Measurements from ENCODE around the gene GGCX. TPM values are rescaled to one million over a fixed set of nuclear protein-coding genes. Genes with fewer than 3 reads are reported as not detected.

GGCX gene
- total and polyA plus RNA-seq, 9 of the 15 experiments (the other 6 are each of a cell fraction or from before 2014, with no cell fraction given): 14.4 to 47.1 (median 28.1) TPM

DNA sequence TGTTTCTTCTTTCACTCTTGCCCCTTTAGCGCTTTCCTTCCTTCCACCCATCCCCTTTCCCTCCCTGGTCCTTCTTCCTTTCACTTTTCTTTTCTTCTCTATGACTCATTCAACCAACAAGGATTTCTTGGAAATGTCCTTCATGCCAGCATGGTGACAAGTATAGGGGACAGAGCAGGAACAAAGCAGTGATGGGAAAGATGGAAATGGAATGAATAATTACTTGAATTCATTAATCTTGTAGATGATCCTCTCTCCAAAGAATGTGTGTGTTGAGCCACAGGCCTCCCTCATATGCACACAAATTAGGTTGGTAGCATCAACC, 24.4 kb upstream of the GGCX start (continued):
- TF ChIP-seq ZNF280B (CRISPR knock-in tag; IDR thresholded peaks at IDR 0.05): no peak
- no peak for TF ChIP-seq NR2C2 (CRISPR knock-in tag; IDR thresholded peaks at IDR 0.05)
- no peak for TF ChIP-seq NR2C2 (tag; IDR thresholded peaks at IDR 0.05)
- TF ChIP-seq ZFX (CRISPR knock-in tag; IDR thresholded peaks at IDR 0.05): no peak
- no peak for TF ChIP-seq CBFA2T3 (IDR thresholded peaks at IDR 0.05)
- TF ChIP-seq, protein P1, sequence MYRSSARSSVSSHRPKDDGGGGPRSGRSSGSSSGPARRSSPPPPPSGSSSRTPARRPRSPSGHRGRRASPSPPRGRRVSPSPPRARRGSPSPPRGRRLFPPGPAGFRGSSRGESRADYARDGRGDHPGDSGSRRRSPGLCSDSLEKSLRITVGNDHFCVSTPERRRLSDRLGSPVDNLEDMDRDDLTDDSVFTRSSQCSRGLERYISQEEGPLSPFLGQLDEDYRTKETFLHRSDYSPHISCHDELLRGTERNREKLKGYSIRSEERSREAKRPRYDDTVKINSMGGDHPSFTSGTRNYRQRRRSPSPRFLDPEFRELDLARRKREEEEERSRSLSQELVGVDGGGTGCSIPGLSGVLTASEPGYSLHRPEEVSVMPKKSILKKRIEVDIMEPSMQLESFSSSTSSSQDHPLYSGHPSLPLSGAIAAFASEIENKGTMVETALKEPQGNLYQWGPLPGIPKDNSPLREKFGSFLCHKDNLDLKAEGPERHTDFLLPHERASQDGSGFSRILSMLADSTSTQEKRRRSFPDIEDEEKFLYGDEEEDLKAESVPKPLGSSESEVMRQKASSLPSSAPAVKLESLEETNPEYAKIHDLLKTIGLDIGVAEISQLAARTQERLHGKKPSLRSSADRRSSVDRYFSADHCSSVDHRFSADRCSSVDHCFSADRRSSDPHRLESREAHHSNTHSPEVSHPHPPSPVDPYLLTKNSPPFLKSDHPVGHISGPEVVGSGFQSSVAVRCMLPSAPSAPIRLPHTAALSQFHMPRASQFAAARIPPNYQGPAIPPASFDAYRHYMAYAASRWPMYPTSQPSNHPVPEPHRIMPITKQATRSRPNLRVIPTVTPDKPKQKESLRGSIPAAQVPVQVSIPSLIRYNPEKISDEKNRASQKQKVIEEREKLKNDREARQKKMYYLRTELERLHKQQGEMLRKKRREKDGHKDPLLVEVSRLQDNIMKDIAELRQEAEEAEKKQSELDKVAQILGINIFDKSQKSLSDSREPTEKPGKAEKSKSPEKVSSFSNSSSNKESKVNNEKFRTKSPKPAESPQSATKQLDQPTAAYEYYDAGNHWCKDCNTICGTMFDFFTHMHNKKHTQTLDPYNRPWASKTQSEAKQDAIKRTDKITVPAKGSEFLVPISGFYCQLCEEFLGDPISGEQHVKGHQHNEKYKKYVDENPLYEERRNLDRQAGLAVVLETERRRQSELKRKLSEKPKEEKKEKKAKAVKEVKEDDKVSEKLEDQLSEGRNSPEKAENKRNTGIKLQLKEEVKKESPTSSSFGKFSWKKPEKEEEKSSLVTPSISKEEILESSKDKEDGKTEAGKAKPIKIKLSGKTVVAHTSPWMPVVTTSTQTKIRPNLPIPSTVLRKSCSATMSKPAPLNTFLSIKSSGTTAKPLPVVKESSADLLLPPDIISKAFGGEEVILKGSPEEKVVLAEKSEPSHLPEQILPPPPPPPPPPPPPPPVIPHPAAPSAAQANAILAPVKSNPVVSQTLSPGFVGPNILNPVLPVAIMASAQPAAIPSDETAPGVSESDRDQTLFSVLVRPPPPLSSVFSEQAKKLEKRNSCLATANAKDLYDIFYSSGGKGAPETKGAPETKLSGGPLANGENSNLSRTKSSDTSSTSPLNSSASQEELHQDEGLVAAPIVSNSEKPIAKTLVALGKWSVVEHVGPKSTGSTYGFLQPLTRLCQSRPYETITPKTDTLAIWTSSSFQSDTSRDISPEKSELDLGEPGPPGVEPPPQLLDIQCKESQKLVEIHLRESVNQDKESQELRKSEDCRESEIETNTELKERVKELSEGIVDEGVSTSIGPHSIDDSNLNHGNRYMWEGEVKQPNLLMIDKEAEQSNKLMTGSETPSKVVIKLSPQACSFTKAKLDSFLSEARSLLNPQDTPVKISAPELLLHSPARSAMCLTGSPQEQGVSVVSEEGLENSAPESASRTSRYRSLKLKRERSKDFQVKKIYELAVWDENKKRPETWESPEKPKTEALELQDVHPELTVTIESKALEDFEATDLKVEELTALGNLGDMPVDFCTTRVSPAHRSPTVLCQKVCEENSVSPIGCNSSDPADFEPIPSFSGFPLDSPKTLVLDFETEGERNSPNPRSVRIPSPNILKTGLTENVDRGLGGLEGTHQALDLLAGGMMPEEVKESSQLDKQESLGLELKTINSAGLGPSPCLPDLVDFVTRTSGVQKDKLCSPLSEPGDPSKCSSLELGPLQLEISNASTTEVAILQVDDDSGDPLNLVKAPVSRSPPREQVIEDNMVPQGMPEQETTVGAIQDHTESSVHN (IDR thresholded peaks at IDR 0.05; ENCODE audit: borderline replicate concordance in 1 of 2, low read depth in 1 of 2): peak in 1 of 2 experiments; percentile 87; a peak in 2 of 4 replicates
- TF ChIP-seq FOXK2 (conservative IDR thresholded peaks at IDR 0.05 in 1 of 2, IDR thresholded peaks at IDR 0.05 in 1 of 2; ENCODE audit: low read depth in 2 of 2): peak in 1 of 2 experiments; percentile 49; a peak in 2 of 4 replicates
- TF ChIP-seq ZNF224 (CRISPR knock-in tag; IDR thresholded peaks at IDR 0.05): no peak
- peak; percentile 29 for TF ChIP-seq ATF3 (IDR thresholded peaks at IDR 0.05)
- TF ChIP-seq ATF3 (CRISPR knock-in tag; conservative IDR thresholded peaks at IDR 0.05): no peak
- TF ChIP-seq, protein P2, sequence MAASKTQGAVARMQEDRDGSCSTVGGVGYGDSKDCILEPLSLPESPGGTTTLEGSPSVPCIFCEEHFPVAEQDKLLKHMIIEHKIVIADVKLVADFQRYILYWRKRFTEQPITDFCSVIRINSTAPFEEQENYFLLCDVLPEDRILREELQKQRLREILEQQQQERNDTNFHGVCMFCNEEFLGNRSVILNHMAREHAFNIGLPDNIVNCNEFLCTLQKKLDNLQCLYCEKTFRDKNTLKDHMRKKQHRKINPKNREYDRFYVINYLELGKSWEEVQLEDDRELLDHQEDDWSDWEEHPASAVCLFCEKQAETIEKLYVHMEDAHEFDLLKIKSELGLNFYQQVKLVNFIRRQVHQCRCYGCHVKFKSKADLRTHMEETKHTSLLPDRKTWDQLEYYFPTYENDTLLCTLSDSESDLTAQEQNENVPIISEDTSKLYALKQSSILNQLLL (CRISPR knock-in tag; IDR thresholded peaks at IDR 0.05; ENCODE audit: borderline replicate concordance): no peak
- TF ChIP-seq ATF6 (CRISPR knock-in tag; IDR thresholded peaks at IDR 0.05): no peak
- TF ChIP-seq OTX1 (CRISPR knock-in tag; IDR thresholded peaks at IDR 0.05): no peak
- TF ChIP-seq ZNF121 (CRISPR knock-in tag; conservative IDR thresholded peaks at IDR 0.05): no peak

Measured in K562 (cell line).